GM20000 (cell line): Measurements from ENCODE around the gene STKLD1.
"Not testable (repeated sequence)": the region's sequence is repeated elsewhere in the genome, so short reads cannot be mapped to it uniquely, and the experiment has no call there.

Experiments used
- DNase-seq: peaks from one replicate; pipeline ENCODE4 v3.0.0; 2012; ENCODE audit warnings: low spot score
- TF ChIP-seq, protein P1 (sequence below): IDR thresholded peaks from 2 replicates; pipeline ENCODE4 v1.5.1; 2012; ENCODE audit warnings: mild to moderate bottlenecking, control low read depth; ENCODE audit errors: extremely low read depth, missing control alignments

Gene STKLD1

DNA sequence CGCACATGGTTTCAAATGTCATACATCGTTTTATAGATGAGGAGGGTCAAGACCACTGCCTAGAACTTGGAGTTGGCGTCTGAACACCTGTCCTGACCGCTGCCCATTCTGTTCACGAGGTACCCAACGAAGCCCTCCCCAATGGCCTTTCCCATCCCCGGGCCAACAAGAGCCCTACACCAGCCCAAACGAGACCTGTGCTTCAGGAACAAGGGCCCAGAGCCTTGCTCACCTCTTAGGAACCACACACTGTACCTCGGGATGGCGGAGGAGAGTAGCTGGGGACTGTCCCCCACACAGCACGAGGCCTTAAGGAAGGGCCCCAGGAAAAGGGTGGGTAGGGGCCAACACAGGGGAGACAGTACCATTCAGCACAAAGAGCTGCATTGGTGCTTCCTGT, 43.2 kb upstream of the STKLD1 start:
- no peak for DNase-seq
- TF ChIP-seq, protein P1, sequence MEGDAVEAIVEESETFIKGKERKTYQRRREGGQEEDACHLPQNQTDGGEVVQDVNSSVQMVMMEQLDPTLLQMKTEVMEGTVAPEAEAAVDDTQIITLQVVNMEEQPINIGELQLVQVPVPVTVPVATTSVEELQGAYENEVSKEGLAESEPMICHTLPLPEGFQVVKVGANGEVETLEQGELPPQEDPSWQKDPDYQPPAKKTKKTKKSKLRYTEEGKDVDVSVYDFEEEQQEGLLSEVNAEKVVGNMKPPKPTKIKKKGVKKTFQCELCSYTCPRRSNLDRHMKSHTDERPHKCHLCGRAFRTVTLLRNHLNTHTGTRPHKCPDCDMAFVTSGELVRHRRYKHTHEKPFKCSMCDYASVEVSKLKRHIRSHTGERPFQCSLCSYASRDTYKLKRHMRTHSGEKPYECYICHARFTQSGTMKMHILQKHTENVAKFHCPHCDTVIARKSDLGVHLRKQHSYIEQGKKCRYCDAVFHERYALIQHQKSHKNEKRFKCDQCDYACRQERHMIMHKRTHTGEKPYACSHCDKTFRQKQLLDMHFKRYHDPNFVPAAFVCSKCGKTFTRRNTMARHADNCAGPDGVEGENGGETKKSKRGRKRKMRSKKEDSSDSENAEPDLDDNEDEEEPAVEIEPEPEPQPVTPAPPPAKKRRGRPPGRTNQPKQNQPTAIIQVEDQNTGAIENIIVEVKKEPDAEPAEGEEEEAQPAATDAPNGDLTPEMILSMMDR: no peak

DNA sequence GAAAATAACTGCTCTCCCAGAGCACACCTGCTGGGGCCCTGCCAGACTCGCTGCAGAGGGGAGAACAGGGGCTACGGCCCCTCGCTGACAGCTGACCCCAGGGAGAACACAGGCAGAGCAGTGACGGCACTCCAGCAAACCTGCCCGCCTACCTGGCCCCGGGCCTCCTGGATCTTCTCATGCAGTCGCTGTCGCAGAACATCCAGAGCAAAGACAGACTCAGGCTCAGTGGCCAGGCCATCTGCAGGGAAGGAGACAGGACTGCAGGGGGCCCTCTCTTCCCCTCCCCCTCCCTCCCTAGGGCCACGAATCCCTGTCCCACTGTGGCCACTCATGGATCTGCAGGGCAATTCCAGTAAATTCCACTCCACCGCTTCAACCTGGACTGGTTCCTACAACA, 42.6 kb upstream of the STKLD1 start:
- DNase-seq: no peak
- TF ChIP-seq, protein P1: no peak

DNA sequence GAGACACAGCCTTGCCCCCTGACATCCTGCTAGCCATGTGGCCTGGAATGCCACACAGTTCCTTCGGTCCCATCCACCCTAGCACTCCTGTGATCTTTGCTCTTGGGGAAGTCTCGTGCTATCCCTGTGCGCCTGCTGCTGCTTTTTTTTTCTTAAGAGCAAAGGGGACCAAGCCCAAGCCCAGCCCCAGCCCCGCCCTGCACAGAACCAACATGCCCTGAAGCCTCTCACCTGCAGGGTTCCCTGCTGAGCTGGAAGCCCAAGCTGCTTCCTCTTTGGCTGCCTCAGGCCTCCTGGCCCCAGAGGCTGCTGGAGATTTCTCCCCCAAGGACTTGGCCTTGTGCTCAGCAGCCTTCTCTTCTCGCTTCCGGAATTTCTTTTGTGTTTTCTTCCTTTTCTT, 42.0 kb upstream of the STKLD1 start:
- DNase-seq: no peak
- TF ChIP-seq, protein P1: no peak

DNA sequence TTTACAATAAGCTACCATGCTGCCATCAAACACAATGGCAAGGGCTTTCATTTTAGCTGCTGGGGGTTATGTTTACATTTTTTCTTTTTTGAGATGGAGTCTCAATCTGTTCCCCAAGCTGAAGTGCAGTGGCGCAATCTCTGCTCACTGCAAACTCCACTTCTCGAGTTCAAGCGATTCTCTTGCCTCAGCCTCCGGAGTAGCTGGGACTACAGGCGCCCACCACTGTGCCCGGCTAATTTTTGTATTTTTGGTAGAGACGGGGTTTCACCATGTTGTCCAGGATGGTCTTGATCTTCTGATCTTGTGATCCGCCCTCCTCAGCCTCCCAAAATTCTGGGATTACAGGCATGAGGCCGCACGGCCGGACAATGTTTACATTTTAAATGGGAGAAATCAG, 41.3 kb upstream of the STKLD1 start:
- DNase-seq: not testable (repeated sequence)

DNA sequence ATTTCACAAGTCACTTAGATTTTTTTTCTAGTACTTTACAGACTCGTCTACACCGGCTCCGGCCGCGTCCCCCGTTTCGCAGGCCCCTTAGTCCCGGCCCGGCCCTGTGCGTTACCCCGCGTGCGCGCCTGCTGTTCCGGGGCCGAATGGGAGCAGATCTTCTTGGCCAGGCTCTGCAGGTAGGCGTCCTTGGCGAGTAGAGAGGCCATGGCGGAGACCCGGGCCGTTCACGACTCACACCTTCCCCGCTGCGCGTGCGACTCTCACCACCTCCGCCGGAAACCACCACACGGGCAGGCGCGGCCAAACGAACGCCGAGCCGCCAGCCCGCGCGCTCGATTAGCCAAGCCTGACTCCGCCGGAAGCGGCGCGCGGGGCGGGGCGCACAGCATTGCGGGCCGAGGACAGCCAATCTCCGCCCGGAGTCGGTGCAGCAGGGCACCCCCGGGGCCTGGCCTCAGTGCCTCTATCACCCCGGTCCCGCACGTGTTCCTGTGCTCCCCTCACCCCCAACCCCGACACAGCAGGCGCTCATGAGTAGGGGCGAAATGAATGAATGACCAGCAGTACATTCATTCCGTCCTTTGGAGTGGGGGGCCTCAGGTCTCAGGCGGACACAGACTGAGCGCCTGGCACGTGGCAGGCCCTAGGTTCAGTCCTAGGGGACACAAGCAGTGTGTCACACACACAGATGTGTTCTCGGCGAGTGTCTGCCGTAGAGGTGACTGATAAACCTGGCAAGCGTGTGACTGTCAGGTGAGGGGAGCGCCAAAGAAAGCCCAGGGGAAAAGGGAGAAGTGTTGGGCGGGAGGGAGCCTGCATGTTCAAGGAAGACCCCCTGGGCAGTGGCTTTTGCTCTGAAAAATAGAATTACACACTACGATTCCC, 40.0 kb upstream of the STKLD1 start, which contains the start of gene SURF6:
Gene SURF6 (minus strand): TSS at position 265 of the 888 bp plus-strand sequence. CDS start 56 bp downstream, at position 209.
- TF ChIP-seq, protein P1: no peak

DNA sequence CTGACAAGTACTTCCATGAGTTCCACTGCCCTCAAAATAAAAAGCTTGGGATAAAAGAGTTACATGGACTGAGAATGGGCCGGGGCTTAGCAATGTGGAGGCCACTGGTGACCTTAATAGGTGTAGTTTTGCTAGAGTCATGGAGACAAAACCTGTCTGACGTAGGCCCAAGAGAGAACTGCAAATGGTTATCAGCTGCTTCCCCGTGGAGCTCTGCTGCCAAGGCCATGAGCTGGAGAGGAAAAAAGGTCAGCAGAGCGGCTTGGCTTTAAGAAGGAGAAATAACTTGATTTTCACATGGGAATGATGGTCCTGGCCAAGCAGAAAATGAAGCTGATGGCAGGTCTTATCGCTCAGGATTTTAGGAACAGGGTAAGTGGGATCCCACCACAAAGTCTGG, 36.5 kb upstream of the STKLD1 start:
- DNase-seq: no peak
- TF ChIP-seq, protein P1: no peak

More for the DNA sequence above, 40.0 kb upstream of the STKLD1 start, which contains the start of gene SURF6:
- peak; percentile 94 for DNase-seq

DNA sequence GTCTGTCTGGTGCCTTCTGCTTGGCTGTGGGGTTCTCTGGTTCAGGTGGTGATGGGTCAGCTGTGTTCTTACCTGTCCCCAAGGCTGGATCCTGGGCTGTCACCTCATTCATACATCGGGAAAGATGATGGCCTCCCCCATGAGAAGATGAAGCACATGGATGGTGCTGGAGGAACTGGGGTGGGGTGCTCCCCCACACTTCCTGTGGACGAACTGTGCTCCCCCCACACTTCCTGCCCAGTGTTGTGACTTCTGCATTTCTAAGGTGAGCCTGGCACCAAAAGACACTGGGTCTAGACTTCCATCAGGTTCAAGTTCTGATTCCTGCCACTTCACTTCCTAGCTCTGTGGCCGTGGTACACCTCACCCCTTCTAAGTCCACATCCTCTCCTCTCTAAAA, 35.9 kb upstream of the STKLD1 start:
- TF ChIP-seq, protein P1: no peak
- no peak for DNase-seq

DNA sequence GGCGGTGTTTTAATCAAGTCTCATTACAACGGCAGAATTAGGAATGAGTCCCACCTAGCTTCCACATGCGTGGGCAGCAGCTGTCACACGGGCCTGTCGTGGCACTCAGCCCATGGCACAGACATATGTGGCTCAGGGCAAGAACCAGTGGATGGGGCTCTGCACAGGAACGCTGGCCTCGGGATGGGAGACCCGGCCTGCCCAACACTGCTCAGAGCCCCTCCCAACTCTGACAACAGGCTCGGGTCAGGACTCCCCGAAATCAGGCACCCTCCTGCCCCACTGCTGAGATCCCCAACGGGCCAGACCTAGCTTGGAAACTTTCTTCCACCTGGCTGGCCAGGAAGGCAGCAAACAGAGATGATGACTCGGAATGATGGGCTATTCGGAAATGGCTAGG, 35.2 kb upstream of the STKLD1 start:
- DNase-seq: no peak

More for the DNA sequence above, 35.2 kb upstream of the STKLD1 start:
- TF ChIP-seq, protein P1: no peak
